Activated gamma-delta T cell treated with Interleukin-2 at 50 U/mL for 16 hours (primary cell): Measurements from ENCODE around the gene AMIGO1.
A peak's percentile ranks its signal among the peaks of the same experiment; 100 is the strongest.

ENCODE experiments used
- DNase-seq: peaks from one replicate; pipeline ENCODE4 v3.0.0-alpha.2; 2020

The AMIGO1 gene, protein sequence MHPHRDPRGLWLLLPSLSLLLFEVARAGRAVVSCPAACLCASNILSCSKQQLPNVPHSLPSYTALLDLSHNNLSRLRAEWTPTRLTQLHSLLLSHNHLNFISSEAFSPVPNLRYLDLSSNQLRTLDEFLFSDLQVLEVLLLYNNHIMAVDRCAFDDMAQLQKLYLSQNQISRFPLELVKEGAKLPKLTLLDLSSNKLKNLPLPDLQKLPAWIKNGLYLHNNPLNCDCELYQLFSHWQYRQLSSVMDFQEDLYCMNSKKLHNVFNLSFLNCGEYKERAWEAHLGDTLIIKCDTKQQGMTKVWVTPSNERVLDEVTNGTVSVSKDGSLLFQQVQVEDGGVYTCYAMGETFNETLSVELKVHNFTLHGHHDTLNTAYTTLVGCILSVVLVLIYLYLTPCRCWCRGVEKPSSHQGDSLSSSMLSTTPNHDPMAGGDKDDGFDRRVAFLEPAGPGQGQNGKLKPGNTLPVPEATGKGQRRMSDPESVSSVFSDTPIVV

DNA sequence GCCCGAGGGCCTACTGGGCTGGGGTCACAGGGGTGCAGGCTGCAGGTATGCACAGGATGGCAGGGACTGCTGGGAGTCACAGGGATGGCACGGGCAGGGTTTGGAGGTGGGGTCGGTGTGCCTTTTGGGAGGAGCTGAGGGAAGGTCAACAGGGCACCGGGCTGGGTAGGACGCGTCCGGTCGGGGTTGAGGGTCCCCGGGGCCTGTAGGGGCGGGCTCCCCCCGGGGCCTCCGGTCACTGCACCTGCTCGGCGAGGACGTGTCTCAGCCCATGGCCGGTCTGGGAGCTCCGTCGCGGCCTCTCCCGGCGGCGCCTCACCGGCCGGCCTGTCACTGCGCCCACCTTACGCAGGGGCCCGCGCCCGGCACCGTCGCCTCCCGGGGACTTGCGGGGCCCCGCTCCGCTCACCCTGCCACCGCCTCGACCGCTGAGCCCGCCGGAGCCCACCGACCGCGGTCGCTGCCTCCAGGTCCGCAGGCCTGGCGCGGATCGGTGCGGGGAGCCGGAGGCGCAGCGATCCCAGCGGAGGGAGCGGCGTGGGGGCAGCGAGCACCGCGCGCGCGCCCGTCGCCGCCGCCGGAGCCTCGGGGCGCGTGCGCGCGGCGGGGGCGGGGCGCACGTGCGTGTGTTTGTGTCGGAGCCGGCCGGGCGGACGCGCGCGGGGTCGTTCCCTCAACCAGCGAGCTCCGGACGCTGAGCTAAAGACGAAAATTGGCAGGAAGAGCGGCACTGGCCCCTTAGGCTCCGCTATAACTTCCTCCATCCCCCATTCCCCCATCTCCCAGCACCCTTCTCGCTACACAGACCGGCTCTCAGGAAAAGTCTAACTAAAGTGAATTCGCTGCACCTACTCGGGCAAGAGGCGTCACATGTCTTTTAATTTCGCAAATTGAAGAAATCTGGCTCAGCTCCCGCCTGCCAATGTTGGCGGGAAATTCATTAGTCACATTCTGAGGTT is at the start of gene AMIGO1:
Gene AMIGO1 (minus strand): TSS at position 552 of the 959 bp plus-strand sequence. CDS start 815 bp downstream, outside the sequence.
- DNase-seq: peak; percentile 63

DNA sequence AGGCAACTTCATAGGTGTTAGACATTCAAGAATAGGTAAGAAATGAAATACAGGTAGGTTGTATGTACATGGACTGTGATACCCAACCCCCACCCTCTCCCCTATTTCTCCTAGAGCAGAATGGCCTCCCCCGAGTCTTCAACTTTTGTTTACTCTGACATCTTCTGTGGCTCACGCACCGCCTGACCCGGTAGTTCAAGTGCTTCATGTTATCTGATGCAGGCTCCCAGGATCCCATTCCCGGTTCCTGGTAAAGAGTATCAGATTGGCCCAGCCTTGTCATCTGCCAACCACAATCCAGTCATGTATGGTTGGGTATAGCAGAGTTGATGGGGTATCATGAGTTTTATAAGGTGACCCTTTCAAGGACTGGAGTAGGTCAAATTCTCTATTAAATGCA is 48.0 kb upstream of the AMIGO1 start:
- DNase-seq: no peak

DNA sequence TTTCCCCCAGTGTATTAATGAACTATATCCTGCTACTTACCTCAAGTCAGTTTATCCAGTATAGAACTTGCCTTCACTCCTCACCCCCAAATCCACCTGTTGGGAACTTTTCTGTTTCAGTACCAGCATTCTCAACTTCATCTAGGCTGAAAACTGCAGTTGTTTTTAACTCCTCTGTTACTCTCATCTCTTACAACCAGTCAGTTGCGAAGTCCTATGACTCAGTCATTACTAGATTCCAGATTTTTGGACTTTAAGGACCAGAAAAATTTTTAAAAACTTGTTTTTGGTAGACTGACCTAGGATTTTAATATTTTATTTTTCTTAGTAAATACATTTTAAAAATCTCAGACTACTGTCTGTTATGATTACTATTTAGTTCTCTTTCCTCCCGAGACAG is 47.0 kb upstream of the AMIGO1 start:
- no peak for DNase-seq

DNA sequence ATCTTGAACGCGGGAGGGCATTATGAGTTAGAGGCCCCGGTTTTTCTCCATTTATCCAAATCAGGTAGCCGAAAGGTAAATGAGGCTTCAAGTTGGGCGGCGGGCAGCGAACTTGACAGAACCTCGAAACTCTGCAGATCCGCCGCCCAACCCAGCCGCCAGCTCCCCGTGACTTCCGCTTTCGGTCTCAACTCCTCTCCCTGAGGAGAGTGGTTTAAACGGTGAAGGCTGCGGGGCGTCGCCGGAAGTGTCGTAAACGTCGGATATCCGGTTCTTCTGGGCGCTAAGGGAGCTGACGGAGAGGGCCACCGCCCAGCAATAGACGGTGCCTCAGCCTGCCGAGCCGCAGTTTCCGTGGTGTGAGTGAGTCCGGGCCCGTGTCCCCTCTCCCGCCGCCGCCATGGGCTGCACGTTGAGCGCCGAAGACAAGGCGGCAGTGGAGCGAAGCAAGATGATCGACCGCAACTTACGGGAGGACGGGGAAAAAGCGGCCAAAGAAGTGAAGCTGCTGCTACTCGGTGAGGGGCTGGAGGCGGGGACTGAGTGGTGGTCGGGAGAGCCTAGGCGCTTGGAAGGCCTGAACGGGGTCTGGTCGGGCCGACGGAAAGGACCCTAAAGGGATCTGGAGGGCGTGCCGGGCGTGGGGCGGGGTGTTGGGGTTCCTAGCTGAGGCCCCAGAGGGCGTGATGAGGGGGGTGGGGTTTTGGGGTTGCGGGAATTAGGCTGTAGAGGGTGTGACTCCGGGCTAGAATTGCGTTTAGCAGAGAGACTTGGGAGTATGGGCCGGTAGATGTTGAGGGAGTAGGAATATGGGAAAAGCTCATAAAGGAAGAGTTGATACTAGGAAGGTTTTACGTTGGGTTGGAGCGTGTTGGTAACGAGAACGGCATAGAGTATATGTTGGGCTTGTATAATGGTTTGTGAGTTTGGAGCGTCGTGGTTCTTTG is 39.1 kb upstream of the AMIGO1 start, which contains the start of gene GNAI3:
Gene GNAI3 (plus strand): TSS at position 295 of the 947 bp plus-strand sequence. CDS start 106 bp downstream, at position 401.
- DNase-seq: peak; percentile 95

DNA sequence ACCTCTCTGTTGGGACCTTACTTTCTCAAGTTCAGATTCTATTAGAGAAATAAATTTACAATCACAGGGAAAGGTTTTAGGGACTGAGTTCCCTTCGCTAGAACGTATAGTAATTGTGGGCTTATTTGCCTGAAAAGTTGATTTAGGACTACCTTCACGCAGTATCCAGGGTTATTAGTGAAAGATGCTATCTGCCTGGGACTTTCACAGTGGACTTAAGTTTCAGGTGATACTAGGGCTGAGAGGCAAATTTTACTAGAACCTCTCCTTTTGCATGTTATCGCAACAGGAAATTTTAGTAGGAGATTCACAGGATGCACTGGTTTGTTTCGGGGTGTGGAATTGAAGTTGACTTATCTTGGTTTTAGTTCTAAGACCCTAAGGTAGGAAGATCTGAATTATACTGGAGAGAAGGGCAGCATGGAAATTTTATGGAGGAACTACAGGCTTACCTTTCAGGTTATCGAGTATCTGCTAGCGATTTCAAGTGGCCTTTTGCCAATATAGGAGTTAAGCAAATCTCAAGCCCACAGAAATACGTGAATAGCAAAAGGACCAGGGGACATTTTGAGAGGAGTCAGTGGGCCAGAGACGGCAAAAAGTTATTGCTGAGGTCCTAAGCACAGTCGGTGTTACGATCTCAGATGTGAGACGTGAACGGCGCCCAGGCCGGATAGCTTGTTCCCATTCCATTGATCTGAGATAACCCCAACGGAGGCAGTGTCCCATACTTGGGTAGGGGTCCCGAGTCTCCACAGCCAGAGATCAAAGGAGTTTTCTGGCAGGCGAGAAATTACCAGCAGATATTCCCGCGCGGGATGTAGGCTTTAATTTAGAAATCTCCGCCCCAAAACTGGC is 38.2 kb upstream of the AMIGO1 start:
- no peak for DNase-seq

DNA sequence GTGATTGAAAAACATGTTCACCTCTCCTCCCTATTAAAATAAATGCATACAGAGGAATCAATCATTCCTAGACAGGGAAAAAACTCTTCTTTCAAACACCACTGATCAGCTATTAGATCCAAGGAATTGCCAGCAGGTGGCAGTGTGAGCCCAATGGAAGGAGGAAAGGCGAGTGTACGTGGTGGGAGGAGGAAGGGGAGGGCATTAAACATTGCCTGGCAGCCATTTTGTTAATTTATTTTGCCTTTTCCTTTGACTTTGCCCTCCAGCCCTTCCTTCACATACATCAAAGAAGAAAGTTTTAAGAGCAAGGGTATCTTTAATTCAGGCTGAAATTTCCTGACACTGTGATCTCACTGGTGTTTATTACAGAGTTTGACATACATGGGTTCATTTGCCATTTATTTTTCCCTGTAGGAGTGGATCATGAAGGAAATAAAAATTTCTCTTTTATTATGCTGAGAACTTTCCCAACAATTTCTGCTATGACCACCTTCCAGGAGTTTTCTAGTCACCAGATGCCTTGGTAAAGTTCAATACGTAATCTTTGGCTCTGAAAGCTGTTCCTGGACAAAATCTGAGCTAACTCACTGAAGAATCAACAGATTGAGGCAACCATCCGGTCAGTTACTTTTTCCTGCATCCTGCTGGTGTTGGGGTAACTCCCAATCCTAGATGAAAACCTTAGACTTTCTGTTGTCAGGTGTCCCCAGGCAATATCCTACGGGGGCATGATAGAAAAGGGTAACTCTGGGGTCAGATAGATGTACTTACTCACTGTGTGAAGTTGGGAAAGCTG is 37.0 kb upstream of the AMIGO1 start:
- peak; percentile 91 for DNase-seq

DNA sequence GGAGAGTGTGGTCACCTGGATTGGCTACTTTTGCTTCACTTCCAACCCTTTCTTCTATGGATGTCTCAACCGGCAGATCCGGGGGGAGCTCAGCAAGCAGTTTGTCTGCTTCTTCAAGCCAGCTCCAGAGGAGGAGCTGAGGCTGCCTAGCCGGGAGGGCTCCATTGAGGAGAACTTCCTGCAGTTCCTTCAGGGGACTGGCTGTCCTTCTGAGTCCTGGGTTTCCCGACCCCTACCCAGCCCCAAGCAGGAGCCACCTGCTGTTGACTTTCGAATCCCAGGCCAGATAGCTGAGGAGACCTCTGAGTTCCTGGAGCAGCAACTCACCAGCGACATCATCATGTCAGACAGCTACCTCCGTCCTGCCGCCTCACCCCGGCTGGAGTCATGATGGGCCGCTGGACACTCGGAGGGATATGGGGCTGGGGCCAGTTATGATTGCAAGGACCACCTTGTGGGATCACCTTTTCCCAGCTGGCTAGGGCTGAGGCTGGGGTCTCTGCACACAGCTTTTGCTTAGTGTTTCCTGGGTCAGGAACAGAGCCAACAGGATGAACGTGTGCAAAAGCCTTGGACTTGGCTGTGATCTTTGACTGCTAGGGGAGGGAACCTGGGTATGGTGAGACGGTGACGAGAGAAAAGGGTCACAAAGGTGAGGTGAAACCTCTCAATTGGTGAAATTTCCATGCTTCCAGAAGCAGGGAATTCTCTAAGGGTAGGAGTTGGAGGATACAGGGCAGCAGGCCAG is 34.6 kb upstream of the AMIGO1 start:
- no peak for DNase-seq

DNA sequence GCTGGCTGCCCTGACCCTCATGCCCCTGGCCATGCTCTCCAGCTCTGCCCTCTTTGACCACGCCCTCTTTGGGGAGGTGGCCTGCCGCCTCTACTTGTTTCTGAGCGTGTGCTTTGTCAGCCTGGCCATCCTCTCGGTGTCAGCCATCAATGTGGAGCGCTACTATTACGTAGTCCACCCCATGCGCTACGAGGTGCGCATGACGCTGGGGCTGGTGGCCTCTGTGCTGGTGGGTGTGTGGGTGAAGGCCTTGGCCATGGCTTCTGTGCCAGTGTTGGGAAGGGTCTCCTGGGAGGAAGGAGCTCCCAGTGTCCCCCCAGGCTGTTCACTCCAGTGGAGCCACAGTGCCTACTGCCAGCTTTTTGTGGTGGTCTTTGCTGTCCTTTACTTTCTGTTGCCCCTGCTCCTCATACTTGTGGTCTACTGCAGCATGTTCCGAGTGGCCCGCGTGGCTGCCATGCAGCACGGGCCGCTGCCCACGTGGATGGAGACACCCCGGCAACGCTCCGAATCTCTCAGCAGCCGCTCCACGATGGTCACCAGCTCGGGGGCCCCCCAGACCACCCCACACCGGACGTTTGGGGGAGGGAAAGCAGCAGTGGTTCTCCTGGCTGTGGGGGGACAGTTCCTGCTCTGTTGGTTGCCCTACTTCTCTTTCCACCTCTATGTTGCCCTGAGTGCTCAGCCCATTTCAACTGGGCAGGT is 33.9 kb upstream of the AMIGO1 start:
- no peak for DNase-seq

DNA sequence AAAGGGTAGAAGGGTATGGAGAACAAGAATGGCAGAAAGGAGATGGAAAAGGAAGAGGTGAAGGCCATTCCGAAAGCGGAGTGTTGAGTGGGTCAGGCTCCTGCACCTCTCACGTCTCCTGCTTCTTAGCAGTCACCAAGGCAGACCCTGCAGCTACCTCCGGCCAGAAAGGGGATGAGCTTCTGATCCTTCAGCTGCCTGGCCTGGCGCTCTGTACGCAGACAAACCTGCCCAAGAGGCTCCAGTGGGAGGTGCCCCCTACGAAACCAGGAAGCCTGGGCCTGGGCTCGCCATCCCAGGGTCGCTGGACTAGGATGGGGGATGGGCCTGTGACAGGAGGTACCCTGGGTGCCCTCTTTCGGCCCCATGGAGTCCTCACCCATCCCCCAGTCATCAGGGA is 33.1 kb upstream of the AMIGO1 start:
- no peak for DNase-seq

DNA sequence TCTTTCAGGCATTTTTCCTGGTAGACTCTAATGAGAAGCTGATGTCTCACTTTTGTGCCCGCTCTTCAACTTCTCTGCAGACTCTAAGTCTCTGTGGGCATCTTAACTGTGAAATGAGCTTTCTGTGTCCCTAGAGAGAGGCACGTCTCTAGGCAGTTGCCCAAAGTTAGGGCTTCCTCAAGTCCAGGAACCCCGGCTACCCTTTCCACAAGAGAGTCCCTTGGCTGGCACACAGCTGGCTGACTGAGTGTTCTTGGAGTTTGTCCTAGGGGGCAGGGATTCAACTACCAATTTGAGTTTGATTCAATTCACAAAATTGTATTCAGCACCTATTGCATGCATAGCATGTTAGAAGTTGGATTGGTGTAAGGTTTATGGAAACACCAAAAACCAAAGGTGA is 31.6 kb upstream of the AMIGO1 start:
- no peak for DNase-seq

DNA sequence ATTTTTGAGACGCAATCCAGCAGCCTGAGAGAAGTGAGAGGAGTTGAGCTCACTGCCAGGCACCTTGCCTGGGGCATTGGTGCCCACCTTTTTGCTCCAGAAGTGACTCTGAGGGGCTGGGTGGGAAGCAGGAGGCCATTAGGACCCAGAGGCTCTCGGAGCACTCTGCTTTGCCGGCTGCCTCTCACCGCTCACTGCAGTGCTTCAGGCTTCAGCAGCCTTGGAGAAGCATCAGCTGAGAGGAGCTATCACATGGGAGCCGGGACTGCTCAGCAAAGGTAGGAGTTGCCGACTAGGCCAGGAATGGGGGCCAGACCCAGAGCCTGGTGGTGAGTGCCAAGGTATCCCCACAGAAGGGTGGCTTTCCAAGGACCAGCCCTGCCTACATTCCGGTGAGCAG is 30.1 kb upstream of the AMIGO1 start, which contains the start of gene GPR61:
Gene GPR61 (plus strand): TSS at position 197 of the 400 bp plus-strand sequence. CDS start 3,151 bp downstream, outside the sequence.
- DNase-seq: no peak

DNA sequence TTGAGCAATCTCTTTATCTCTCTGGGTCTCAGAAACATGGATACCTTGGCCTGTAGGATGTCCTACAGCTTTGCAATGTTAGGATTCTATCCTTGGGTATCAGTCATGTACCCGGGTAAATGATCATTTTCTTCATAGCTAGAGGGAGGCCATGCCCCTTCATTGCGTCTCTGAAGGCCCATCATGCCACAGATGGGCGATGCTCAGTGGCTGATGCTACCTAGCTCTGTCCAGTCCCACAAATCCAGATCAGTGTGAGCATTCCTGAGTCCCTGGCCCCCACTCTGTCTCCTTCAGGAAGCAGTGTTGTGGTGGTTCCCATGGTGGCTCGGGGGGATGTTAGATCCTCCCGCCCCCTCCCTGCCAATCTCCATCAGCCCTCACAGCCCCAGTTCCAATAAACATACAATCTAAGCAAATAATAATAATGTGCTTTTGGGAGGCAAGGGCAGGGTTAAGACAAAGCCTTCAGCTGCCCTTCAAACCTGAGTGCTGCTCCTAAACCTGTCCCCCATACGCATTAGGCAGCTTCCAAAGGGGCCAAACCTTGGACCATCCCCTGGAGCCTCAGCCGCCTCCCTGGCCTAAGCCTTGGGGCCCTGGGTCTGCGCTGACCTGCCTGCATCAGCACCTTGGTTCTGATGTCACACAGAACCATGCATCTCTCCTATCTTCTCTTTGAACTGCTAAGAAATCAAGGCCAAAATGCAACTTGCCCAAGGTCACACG is 29.5 kb upstream of the AMIGO1 start:
- DNase-seq: no peak

DNA sequence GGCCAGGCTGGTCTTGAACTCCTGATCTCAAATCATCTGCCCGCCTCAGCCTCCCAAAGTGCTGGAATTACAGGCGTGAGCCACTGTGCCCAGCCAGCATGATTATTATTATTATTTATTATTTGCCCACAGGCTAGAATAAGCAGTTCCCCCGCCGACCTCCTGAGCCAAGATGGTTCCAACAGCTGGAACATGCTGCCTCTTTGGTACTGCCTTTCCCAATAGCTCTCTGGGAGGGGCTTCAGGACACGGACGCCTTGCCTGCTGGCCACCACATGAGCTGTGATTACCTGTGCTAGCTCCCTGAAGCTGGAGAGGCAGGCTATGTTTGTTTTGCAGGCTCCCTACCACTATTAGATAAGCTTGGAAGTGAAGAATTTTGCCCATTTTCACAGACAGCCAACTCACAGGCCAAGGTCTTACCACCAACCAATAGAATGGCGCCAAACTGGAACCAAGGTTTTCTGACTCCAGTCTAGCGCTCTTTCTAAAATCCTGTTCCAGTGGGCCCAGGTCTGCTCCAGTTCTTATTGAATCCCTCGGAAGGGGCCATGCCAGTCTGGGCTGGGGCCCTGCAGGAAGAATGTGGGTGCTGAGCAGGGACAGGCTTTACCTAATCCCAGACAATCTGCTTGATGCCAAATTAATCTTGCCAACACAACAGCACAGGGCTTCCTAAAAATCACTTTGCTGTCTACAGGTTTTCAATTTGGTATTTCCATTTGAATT is 28.1 kb upstream of the AMIGO1 start:
- no peak for DNase-seq

DNA sequence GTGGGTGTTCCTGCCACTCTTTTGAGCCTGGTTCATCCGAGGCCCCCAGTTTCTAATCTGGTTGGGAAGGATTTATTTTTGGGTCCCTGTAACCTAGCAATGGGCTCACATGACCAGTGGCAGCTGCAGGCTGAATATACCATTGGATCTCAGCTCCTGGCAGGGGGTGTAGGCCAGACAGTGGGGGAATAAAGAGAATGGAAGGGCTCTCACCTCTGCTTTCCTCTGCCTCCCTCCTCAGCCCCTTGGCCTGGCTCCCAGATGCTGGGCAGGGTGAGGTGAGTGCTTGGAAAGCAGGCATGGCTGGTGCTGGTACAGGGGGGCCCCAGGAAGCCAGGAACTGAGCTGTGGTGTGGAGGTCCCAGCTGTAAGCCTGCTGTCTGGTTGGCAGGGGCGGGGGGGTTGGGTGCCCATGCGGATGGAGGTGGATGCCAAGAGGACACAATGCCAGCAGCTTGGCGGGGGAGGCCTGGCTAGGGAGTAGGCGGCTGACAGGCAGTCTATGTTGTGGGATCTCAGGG is 26.5 kb upstream of the AMIGO1 start:
- DNase-seq: no peak

DNA sequence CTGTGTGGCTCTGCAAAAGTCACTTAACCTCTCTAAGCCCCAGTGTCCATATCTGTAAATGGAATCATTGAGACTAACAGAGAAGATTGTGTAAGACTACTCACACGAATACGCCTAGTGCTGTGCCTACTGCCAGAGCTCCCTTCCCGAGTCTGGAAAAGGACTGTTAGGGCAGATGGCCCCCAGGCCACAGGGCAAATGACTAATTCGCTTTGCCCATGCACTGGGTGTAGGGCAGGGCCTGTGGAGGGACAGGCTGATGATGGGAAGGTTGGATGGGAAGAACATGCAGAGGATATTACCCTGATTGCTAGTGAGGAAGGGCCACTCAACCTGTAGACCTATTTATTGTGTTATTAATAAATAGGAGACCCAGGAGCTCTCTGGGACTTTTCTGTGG is 26.0 kb upstream of the AMIGO1 start:
- no peak for DNase-seq

DNA sequence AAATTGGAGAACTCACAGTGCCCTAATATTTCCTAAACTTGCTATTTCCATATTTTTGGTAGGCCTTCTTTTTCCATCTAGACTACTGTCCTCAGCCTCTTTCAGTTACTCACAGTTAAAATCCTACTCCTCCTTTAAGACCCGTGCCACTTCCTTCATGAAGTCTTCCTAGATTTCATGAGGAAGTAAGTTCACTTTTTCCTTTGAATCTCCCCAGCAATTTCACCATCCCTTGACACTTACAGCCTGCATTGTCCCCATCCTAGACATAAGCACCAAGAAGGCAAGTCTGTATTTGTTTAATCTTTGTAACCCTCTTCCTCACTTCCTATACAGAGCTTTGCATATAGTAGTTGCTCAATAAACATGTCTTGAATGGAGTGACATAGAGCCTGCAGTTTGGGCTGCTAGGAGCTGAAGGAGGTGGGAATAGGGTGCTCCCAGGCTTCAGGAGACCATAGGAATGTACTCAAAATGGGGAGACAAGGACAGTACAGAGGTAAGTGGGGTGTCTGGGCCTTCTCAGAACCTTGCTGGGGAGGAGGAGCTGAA is 24.9 kb upstream of the AMIGO1 start:
- no peak for DNase-seq
